ENCODE results near the gene SANBR.

The SANBR gene

DNA sequence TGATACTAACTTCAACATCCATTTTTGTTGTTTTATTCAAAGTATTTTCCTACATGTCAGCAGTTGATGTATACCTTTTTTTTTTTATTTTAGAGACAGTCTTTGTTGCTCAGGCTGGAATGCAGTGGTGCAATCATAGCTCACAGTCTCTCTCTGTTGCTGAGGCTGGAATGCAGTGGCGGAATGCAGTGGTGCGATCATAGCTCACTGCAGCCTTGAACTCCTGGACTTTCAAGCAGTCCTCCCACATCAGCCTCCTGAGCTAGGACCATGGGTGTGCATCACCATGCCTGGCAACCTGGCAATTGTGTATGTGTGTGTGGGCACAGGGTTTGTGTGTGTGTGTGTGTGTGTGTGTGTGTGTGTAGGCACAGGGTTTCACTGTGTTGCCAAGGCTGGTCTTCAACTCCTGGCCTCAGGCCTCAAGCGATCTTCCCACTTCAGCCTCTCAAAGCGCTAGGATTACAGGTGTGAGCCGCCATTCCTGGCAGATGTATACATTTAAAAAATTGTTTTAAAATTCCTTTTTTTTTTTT, 24.8 kb downstream of the SANBR start:
- no peaks in the 10 kb centered on the region for H3K27me3 ChIP-seq (ENCODE audit: control insufficient read depth in 1 of 2, insufficient read depth in 2 of 2, low read length in 2 of 2)
- H3K9ac ChIP-seq (ENCODE audit: low read length): no peak overlapping the region
- no peaks in the 10 kb centered on the region for H3K9me3 ChIP-seq (ENCODE audit: low read length)
- no peaks in the 10 kb centered on the region for H3K4me1 ChIP-seq (ENCODE audit: insufficient read depth, low read length)
- no peak overlapping the region for H3K27ac ChIP-seq (ENCODE audit: low read depth, low read length)
- no peak overlapping the region for H3K4me3 ChIP-seq (ENCODE audit: low read depth in 1 of 2, low read length in 2 of 2)
- no peaks in the 10 kb centered on the region for H3K36me3 ChIP-seq (ENCODE audit: insufficient read depth, low read length)

DNA sequence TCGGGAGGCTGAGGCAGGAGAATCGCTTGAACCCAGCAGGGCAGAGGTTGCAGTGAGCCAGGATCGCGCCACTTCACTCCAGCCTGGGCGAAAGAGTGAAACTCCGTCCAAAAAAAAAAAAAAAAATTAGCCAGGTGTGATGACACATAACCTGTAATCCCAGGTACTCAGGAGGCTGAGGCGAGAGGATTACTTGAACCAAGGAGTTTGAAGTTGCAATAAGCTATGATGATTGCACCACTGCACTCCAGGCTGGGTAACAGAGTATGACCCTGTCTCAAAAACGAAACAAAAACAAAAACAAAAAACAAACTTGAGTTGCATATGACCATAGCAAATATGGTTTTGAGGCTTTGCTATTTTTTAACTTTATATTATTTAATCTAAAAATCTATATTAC, 25.8 kb downstream of the SANBR start:
- Histone ChIP-seq H3K9me3 (ENCODE audit: low read length) (no peaks in the 10 kb centered on the region), H3K9ac (ENCODE audit: low read length) (no peak overlapping the region), H3K4me1 (ENCODE audit: insufficient read depth, low read length) (no peaks in the 10 kb centered on the region), H3K27ac (ENCODE audit: low read depth, low read length) (no peak overlapping the region), H3K36me3 (ENCODE audit: insufficient read depth, low read length) (no peaks in the 10 kb centered on the region), H3K27me3 (ENCODE audit: control insufficient read depth in 1 of 2, insufficient read depth in 2 of 2, low read length in 2 of 2) (no peaks in the 10 kb centered on the region), H3K4me3 (ENCODE audit: low read depth in 1 of 2, low read length in 2 of 2) (no peak overlapping the region)

DNA sequence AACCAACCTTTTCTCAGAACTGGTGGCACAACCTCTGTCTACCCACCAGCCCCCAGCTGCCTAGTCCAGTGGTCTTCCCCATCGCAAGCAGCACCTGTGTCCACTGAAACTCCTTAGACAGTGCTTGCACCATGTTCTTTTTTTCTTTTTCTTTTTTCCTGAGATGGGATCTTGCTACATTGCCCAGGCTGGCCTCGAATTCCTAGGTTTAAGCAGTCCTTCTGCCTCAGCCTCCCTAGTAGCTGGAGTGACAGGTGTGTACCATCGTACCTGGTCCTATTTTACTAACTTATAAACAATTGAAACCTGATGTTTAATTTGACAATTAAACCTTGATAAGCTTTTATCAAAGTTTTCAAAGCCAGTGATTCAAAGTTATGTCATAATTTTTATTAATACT, 30.8 kb downstream of the SANBR start:
- Histone ChIP-seq H3K27me3 (ENCODE audit: control insufficient read depth in 1 of 2, insufficient read depth in 2 of 2, low read length in 2 of 2) (no peaks in the 10 kb centered on the region), H3K4me1 (ENCODE audit: insufficient read depth, low read length) (no peaks in the 10 kb centered on the region), H3K27ac (ENCODE audit: low read depth, low read length) (no peak overlapping the region), H3K9ac (ENCODE audit: low read length) (no peak overlapping the region), H3K4me3 (ENCODE audit: low read depth in 1 of 2, low read length in 2 of 2) (no peak overlapping the region), H3K9me3 (ENCODE audit: low read length) (no peaks in the 10 kb centered on the region), H3K36me3 (ENCODE audit: insufficient read depth, low read length) (no peaks in the 10 kb centered on the region)

DNA sequence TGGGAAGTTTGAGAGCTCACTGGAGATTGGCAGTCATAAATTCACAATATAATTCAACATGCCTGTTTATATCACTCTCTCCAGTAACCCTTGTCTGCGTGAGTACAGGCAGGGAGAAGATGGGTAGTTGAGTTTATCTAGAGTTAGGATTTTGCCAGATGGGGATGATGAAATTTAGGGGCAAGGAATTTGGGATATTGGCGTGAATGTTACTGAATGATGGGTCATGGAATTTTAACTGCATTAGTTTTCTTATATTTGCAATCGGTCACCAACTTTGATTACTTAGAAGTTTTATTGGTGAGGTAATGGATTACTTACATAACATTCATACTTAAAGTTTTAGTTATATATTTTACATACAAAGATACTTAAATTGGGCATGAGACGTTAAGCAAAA, 35.1 kb downstream of the SANBR start:
- no peaks in the 10 kb centered on the region for H3K27me3 ChIP-seq (ENCODE audit: control insufficient read depth in 1 of 2, insufficient read depth in 2 of 2, low read length in 2 of 2)
- H3K36me3 ChIP-seq (ENCODE audit: insufficient read depth, low read length): peaks cover 3% of the 10 kb centered on the region
- no peaks in the 10 kb centered on the region for H3K9me3 ChIP-seq (ENCODE audit: low read length)
- no peak overlapping the region for H3K4me3 ChIP-seq (ENCODE audit: low read depth in 1 of 2, low read length in 2 of 2)
- no peak overlapping the region for H3K27ac ChIP-seq (ENCODE audit: low read depth, low read length)
- H3K9ac ChIP-seq (ENCODE audit: low read length): no peak overlapping the region
- H3K4me1 ChIP-seq (ENCODE audit: insufficient read depth, low read length): no peaks in the 10 kb centered on the region

DNA sequence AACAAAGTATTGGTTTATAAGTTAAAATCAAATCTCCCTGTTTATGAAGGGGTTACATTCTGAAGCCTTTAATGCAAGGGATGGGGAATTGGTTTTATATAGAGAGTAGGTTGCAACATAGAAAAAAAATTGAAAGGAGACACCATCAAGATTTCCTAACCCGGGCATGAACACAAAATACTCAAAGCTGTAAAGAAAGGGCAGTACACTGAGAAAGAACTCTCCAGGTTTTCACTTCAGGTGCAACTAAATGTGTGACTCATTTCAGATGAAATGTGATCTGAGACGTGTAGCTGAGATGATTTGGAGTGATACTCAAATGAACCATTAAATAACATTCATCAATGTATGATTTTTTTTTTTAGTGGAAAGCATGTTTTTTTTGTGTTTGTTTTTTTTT, 43.6 kb downstream of the SANBR start:
- Histone ChIP-seq H3K4me1 (ENCODE audit: insufficient read depth, low read length) (no peaks in the 10 kb centered on the region), H3K9me3 (ENCODE audit: low read length) (no peaks in the 10 kb centered on the region), H3K27ac (ENCODE audit: low read depth, low read length) (no peak overlapping the region), H3K36me3 (ENCODE audit: insufficient read depth, low read length) (peaks cover 4% of the 10 kb centered on the region), H3K27me3 (ENCODE audit: control insufficient read depth in 1 of 2, insufficient read depth in 2 of 2, low read length in 2 of 2) (no peaks in the 10 kb centered on the region), H3K9ac (ENCODE audit: low read length) (no peak overlapping the region), H3K4me3 (ENCODE audit: low read depth in 1 of 2, low read length in 2 of 2) (no peak overlapping the region)

DNA sequence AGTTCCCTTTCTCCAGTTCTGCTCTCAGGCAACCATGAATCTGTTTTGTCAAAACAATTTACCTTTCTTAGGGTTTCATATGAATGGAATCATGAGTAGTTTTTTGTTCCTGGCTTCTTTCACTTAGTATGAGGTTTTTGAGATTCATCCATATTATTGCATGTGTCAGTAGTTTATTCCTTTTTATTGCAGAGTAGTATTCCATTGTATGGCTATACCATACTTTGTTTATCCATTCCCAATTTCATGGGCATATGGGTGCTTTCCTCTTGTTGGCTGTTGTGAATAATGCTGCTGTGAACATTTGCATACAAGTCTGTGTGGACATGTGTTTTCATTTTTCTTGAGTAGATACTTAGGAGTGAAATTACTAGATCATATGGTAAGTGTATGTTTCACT, 46.0 kb downstream of the SANBR start:
- Histone ChIP-seq H3K36me3 (ENCODE audit: insufficient read depth, low read length) (peaks cover 4% of the 10 kb centered on the region), H3K9ac (ENCODE audit: low read length) (no peak overlapping the region), H3K9me3 (ENCODE audit: low read length) (no peaks in the 10 kb centered on the region), H3K27ac (ENCODE audit: low read depth, low read length) (no peak overlapping the region), H3K4me1 (ENCODE audit: insufficient read depth, low read length) (no peaks in the 10 kb centered on the region), H3K27me3 (ENCODE audit: control insufficient read depth in 1 of 2, insufficient read depth in 2 of 2, low read length in 2 of 2) (no peaks in the 10 kb centered on the region), H3K4me3 (ENCODE audit: low read depth in 1 of 2, low read length in 2 of 2) (no peak overlapping the region)

DNA sequence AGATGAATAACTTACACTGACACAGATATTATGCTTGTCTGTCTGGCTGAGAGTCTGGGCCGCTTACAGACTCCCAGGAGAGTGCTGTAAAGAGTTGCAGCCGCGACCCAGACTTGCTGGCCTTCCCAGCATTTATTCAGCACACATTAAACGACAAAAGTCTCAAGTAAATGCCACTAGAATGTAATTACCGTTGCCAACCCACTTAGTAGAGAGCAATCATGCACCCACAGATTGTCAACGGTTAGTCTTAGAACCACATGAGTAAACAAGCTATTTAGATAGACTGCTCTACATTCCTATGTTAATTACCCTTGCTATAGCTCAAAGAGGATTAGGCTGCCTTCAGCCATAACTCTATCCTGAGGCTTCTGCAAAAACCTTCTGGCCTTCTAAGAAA, 48.5 kb downstream of the SANBR start:
- no peaks in the 10 kb centered on the region for H3K4me1 ChIP-seq (ENCODE audit: insufficient read depth, low read length)
- H3K27me3 ChIP-seq (ENCODE audit: control insufficient read depth in 1 of 2, insufficient read depth in 2 of 2, low read length in 2 of 2): no peaks in the 10 kb centered on the region
- no peak overlapping the region for H3K4me3 ChIP-seq (ENCODE audit: low read depth in 1 of 2, low read length in 2 of 2)
- no peak overlapping the region for H3K9ac ChIP-seq (ENCODE audit: low read length)
- no peak overlapping the region for H3K27ac ChIP-seq (ENCODE audit: low read depth, low read length)
- no peaks in the 10 kb centered on the region for H3K9me3 ChIP-seq (ENCODE audit: low read length)
- H3K36me3 ChIP-seq (ENCODE audit: insufficient read depth, low read length): peaks cover 14% of the 10 kb centered on the region
